GM19025 (cell line): Measurements from ENCODE around the gene ASCC3.

ENCODE experiments used
- ATAC-seq: cut with Tn5 transposase; IDR thresholded peaks from one replicate; pipeline ENCODE4 v1.9.1; 2021; ENCODE audit warnings: mild to moderate bottlenecking, low read depth, moderate library complexity; ENCODE audit not compliant: unreplicated experiment

Gene ASCC3

GRCh38 chr6:100613656-100614055 is 267.5 kb downstream of the ASCC3 start:
- ATAC-seq, result no peak

- no peak for ATAC-seq
These were observed 269.0 kb downstream of the ASCC3 start for GRCh38 chr6:100612094-100612493.

GRCh38 chr6:100599088-100599770 is 281.9 kb downstream of the ASCC3 start:
- ATAC-seq, result no peak

- no peak for ATAC-seq
These were observed 285.7 kb downstream of the ASCC3 start for GRCh38 chr6:100595456-100595855.

GRCh38 chr6:100593522-100593921 is 287.6 kb downstream of the ASCC3 start:
- ATAC-seq, result no peak

- no peak for ATAC-seq
These were observed 288.2 kb downstream of the ASCC3 start for GRCh38 chr6:100592929-100593328.

DNA sequence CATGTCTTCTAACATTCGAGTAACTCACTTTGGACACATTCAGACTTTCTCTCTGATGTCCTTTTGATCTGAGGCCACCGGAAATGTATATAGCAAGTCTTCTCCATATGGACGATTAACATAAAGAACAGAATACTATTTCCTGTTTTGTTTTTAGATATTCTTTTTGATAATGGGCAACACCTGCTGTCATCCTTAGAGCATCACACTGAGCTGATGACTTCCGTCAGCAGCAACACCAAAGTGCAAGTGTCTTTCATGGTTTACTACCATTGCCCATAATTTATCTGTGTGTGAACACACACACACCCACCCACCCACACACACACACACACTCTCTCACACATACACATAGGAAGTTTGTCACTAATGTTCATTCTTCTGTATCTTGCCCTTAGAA is 303.7 kb downstream of the ASCC3 start:
- ATAC-seq, result no peak

- no peak for ATAC-seq
These were observed 305.2 kb downstream of the ASCC3 start for GRCh38 chr6:100575921-100576320.

DNA sequence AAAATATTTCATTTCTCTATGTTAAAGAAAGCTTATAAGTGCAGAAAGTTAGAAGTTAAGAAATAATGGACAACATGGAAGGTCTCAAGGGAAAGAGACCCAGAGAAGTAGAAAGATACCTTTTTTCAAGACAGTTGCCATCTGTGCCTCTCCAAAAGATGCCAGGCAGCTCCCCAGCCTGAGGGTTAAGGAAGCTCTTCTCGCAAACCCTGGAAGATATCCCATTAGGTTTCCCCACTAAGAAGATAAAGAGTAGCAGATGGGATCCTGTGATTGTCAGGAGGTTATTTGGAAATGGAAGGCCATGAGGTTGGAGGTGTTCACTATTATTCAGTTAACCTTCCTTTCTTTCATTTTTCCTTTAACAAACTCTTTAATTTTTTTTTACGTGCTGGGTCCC is 306.3 kb downstream of the ASCC3 start:
- no peak for ATAC-seq

- ATAC-seq, result no peak
These were observed 308.0 kb downstream of the ASCC3 start for GRCh38 chr6:100573166-100573565.

DNA sequence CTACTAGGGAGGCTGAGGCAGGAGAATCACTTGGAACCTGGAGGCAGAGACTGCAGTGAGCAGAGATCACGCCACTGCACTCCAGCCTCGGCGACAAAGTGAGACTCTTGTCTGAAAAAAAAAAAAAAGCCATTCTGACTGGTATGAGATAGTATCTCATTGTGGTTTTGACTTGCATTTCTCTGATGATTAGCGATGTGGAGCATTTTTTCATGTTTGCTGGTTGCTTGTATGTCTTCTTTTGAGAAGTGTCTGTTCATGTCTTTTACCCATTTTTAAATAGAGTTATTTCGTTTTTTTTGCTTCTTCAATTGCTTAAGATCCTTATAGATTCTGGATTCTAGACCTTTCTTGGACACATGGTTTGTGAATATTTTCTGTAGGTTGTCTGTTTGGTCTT is 312.9 kb downstream of the ASCC3 start:
- ATAC-seq, result no peak

DNA sequence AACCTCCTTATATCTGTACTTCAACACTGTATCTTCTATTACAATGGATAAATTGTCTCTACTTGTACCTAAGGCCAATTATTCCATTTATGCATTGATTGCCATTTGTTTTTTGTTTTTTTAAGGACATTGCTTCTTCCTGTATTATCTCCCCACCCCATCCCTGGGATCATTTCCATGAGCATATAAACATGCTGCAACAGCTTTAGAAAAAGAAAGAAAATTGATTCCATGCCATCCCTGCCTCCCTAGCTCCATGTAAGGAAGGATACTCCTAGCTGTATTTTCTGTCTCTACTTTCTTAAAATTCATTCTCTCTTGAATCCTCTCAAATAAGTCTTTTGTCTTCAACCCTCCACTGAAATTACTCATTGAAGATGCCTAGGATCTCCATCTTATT is 314.6 kb downstream of the ASCC3 start:
- ATAC-seq, result no peak

- ATAC-seq, result no peak
These were observed 315.6 kb downstream of the ASCC3 start for GRCh38 chr6:100565439-100566104.

GRCh38 chr6:100559859-100560258 is 321.3 kb downstream of the ASCC3 start:
- ATAC-seq, result no peak

DNA sequence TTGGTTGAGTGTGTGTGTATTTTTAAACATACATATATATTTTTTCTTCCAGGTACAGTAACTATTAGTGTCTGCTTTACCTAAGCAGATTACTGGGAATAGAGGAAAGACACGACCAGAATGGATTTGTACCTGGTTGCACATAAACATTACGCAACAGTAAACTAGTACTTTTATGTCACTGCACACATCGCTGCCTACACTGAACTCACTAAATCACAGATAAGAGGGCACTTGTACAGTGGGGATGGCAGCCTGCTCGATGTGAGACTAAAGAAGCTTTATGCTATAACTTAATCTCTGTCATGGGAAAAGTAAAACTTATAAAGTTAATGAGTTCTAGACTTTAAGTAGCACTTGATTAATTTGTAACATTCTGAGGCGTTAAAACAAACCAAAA is 326.9 kb downstream of the ASCC3 start:
- no peak for ATAC-seq

GRCh38 chr6:100553243-100553642 is 327.9 kb downstream of the ASCC3 start:
- no peak for ATAC-seq

DNA sequence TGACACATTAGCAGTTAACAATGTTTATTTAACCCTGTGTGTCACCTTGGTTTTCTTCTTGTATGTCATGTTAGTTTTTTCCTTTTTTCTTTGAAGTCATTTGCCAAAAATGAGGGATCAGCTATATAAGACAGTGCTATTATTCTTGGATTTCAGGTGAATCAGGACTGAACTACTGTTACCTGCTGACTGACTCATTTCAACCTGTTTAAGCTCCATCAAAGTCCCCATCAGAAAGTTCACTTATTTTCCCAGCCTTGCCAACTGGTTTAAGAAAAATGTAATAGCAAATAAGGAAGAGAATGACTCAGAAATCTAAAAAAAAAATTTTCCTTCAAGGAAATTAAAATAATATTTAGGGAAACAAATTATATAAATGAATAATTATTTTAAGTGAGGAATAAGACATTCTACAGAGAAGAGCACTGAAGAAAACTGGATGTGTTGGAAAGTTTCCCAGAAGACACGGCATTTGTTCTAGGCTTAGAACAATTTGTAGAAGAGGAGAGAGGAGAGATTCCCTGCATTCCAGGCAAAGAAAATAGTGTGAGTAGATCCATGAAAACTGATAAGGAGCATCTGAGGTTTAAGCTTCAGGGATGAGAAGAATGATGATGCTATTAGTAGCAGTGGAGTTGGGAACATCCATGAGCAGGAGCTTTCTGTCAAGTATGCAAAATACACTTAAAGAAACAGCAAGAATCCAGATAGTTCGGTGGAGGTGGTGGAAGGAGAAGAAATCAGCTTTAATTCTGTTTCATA is 331.5 kb downstream of the ASCC3 start:
- no peak for ATAC-seq

- ATAC-seq, result no peak
These were observed 343.0 kb downstream of the ASCC3 start for GRCh38 chr6:100538086-100538485.

DNA sequence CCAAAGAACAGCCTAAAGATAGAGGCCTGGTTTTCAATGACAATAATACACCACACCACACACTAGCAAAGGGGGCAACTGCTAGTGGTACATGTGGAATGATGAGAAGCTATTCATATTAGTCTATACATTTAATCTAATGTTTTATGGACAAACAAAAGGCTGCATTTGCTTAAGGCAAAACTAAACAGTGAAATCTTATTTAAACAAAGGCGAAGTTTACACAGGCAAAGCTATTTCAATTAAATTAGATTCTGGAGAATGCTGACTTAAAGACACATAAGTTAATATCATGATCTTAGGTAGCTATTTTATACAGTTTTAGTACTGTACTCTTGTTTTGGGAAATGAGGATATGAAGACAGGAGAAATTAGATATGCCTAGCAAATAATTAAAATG is 362.5 kb downstream of the ASCC3 start:
- no peak for ATAC-seq

DNA sequence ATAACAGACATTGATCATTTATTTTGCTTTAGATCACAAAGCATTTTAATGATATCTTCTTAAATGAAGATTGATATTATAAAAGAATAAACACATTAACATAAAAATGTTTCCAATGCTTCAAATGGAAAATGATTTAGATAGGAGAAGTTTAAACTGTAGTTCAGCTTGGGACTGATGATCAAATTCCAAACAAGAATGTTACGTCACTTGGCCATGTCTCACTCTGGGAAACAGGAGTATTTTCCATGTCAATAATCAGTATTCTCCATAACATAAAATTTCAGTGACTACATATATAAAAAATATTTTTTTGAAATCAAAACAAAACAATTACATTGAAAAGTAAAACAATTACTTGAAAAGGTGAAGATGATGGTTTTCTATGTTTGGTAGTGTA is 363.5 kb downstream of the ASCC3 start:
- ATAC-seq, result no peak

DNA sequence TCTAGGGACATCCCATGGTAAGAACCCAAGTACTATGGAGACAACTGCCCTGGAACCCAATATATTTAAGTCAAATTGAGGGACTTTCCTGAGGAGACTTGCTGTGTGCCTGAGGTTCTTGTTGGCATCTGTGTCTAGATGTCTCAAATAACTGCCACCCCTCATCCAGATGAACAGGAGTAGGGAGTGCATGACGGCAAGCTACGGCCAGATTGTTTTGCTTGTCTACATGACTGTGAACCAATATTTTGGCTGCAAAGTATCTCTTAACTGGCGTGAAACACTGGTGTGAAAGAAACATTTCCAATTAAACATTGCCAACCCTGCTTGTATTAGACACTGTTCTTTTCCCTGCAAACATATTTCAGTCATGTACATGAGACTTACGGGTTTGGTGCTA is 364.0 kb downstream of the ASCC3 start:
- no peak for ATAC-seq

DNA sequence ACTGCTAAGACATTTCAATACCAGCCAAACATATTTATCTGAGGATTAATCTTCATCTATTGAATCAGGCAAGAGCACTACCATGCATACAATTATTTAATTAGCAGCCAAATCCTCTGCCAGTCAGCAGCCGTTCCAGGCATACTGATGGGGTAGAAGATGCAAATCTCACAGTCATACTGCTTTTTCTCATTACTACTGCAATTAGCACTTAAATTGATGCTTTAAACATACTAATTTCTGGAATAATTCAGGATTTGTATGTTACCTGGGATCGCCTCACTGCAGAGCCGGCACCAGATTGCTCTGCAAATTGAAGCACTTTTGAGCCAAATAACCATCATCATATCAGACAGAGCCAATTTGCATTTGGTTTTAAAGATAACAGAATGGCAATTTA is 366.5 kb downstream of the ASCC3 start:
- no peak for ATAC-seq
